Heart left ventricle (tissue), 13 donors: ENCODE data around the gene USO1.

Source experiments
- CTCF ChIP-seq, 12 donors: fragments of 200-600 bp; sonication (generic) in 4 of 12; IDR thresholded peaks; one replicate each; pipeline versions ENCODE4 v1.5.0 to v1.8.0; 2018 to 2022; ENCODE audit warnings: antibody characterized with exemption in 12 of 12, mild to moderate bottlenecking in 5 of 12
- POLR2A ChIP-seq, 2 donors: fragments of 450-650 bp; IDR thresholded peaks; one replicate each; pipeline ENCODE4 v1.6.1; 2017; ENCODE audit warnings: antibody characterized with exemption in 2 of 2, mild to moderate bottlenecking in 2 of 2, moderate library complexity in 2 of 2
- donor health status: ischemic (EF 13 %, LVEDD 7.1; RV severe dilation, severe dysfunction).
- donor health status: DM: no; HTN: yes; CAD: no.
- donor health status: DM: no; HTN: no; CAD: no.
- donor health status: ischemic (EF 25% LVEDD 6.9; RV normal size, moderate dysfunction).
- donor health status: ischemic (EF 25% LVEDD 5.7; RV mildly dilated, moderate dysfunction).
- donor health status: ischemic (EF 35%, LVEDD 5.7; RV mildly dilated, moderate dysfunction).
- donor health status: nonischemic (EF 11% LVEDD 7.7; RV severe dilation, severe dysfunction).
- donor health status: DM: yes; HTN: yes; CAD: no.
- donor health status: PGD.
- donor health status: ischemic (EF 29% LVEDD 5.4; RV normal size, mild dysfunction).
- donor health status: nonischemic (EF 23%, LVEDD 6.1; RV moderate dilation, normal function).

DNA sequence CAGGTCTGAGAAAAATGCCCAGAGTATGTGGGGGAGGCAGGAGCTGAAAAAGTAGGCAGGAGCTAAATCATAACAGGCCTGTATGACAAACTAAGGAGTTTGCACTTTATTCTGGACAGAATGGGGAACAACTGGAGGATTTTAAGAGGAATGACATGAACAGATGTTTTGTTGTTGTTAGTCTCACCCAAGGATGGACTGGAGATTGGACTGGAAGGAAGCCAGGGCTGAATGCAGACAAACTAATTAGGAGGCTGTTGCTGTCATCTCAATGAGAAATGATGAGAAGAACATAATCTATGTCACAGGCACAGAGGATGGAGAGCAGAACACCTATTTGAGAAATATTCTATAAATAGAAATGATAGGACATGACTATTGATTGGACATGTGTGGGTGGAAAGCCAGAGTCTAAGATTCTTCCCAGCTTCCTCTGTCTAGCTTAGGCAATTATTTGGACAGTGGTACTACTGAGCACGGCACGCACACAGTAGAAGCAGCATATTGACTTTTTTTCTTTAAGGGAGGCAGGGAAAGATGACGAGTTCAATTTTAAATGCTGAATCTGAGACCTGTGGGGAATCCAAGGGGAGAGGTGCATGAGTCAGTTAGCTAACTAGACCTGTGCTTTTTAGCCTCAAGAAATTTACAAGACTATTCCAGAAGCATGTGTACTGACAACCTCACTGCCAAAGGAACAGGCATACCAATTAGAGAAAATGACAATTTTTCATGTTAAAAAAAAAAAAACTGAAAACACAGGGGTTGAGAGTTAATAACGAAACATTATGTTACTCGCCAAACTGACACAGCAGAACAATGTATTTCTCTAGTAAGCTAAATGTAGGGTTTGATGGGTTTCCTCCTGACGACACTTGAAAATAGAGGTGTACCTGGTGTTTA is 963 bp upstream of the USO1 start:
- TF ChIP-seq CTCF (IDR thresholded peaks at IDR 0.05) = no peak
- no peak for TF ChIP-seq POLR2A (IDR thresholded peaks at IDR 0.05)
